ENCODE measurements around the gene OR8H1.

- TF ChIP-seq RCOR1 (IDR thresholded peaks at IDR 0.05; ENCODE audit: low read depth, low read length) = no peak
- TF ChIP-seq REST (IDR thresholded peaks at IDR 0.05) = no peak
- no peak for TF ChIP-seq CEBPB (IDR thresholded peaks at IDR 0.05)
- TF ChIP-seq CTCF (IDR thresholded peaks at IDR 0.05) = no peak
- TF ChIP-seq MAX (IDR thresholded peaks at IDR 0.05) = no peak
- no peak for TF ChIP-seq MAFK (IDR thresholded peaks at IDR 0.05; ENCODE audit: partially characterized antibody)
- no peak for TF ChIP-seq USF2 (IDR thresholded peaks at IDR 0.05)
- TF ChIP-seq POLR2AphosphoS2 (conservative IDR thresholded peaks at IDR 0.05; ENCODE audit: low read length) = no peak
- TF ChIP-seq ESRRA (IDR thresholded peaks at IDR 0.05; ENCODE audit: borderline replicate concordance, low read length) = no peak
- TF ChIP-seq CHD2 (IDR thresholded peaks at IDR 0.05; ENCODE audit: low read length, partially characterized antibody) = no peak
- TF ChIP-seq CBX8 (IDR thresholded peaks at IDR 0.05) = no peak
- TF ChIP-seq EP300 (IDR thresholded peaks at IDR 0.05) = no peak
These were observed 18.2 kb downstream of the OR8H1 start, which contains the start of gene OR5T1 for GRCh38 chr11:56273854-56274253.
